GM20431 (cell line): ENCODE results near the gene DDX39B.

ENCODE experiments used
- in situ Hi-C: fragments of 300-500 bp; cut with MseI, MboI; formaldehyde crosslinking; loops from one replicate; pipeline ENCODE4 v1.15.0; 2020; ENCODE audit warnings: low sequenced_read_pairs; ENCODE audit not compliant: unreplicated experiment

Gene DDX39B

GRCh38 chr6:31575952-31576685, 34.3 kb upstream of the DDX39B start:
- in situ Hi-C loops = no loop called here

DNA sequence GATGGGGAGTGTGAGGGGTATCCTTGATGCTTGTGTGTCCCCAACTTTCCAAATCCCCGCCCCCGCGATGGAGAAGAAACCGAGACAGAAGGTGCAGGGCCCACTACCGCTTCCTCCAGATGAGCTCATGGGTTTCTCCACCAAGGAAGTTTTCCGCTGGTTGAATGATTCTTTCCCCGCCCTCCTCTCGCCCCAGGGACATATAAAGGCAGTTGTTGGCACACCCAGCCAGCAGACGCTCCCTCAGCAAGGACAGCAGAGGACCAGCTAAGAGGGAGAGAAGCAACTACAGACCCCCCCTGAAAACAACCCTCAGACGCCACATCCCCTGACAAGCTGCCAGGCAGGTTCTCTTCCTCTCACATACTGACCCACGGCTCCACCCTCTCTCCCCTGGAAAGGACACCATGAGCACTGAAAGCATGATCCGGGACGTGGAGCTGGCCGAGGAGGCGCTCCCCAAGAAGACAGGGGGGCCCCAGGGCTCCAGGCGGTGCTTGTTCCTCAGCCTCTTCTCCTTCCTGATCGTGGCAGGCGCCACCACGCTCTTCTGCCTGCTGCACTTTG, 33.6 kb upstream of the DDX39B start, which contains the start of gene TNF:
Gene TNF, plus strand, starts transcription at position 231 of the 567 bp plus-strand sequence. Its CDS starts 177 bp downstream, at position 408.
- in situ Hi-C loops = no loop called here

DNA sequence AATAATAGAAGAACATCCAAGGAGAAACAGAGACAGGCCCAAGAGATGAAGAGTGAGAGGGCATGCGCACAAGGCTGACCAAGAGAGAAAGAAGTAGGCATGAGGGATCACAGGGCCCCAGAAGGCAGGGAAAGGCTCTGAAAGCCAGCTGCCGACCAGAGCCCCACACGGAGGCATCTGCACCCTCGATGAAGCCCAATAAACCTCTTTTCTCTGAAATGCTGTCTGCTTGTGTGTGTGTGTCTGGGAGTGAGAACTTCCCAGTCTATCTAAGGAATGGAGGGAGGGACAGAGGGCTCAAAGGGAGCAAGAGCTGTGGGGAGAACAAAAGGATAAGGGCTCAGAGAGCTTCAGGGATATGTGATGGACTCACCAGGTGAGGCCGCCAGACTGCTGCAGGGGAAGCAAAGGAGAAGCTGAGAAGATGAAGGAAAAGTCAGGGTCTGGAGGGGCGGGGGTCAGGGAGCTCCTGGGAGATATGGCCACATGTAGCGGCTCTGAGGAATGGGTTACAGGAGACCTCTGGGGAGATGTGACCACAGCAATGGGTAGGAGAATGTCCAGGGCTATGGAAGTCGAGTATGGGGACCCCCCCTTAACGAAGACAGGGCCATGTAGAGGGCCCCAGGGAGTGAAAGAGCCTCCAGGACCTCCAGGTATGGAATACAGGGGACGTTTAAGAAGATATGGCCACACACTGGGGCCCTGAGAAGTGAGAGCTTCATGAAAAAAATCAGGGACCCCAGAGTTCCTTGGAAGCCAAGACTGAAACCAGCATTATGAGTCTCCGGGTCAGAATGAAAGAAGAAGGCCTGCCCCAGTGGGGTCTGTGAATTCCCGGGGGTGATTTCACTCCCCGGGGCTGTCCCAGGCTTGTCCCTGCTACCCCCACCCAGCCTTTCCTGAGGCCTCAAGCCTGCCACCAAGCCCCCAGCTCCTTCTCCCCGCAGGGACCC, 32.6 kb upstream of the DDX39B start:
- in situ Hi-C loops = no loop called here

DNA sequence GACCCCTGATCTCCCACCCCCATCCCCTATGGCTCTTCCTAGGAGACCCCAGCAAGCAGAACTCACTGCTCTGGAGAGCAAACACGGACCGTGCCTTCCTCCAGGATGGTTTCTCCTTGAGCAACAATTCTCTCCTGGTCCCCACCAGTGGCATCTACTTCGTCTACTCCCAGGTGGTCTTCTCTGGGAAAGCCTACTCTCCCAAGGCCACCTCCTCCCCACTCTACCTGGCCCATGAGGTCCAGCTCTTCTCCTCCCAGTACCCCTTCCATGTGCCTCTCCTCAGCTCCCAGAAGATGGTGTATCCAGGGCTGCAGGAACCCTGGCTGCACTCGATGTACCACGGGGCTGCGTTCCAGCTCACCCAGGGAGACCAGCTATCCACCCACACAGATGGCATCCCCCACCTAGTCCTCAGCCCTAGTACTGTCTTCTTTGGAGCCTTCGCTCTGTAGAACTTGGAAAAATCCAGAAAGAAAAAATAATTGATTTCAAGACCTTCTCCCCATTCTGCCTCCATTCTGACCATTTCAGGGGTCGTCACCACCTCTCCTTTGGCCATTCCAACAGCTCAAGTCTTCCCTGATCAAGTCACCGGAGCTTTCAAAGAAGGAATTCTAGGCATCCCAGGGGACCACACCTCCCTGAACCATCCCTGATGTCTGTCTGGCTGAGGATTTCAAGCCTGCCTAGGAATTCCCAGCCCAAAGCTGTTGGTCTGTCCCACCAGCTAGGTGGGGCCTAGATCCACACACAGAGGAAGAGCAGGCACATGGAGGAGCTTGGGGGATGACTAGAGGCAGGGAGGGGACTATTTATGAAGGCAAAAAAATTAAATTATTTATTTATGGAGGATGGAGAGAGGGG, 31.7 kb upstream of the DDX39B start:
- in situ Hi-C loops = no loop called here

GRCh38 chr6:31572041-31572911, 30.5 kb upstream of the DDX39B start, which contains the start of gene LTA:
LTA (plus strand) TSS chr6:31572289; CDS start chr6:31572743, 454 bp downstream.
- in situ Hi-C loops = no loop called here

DNA sequence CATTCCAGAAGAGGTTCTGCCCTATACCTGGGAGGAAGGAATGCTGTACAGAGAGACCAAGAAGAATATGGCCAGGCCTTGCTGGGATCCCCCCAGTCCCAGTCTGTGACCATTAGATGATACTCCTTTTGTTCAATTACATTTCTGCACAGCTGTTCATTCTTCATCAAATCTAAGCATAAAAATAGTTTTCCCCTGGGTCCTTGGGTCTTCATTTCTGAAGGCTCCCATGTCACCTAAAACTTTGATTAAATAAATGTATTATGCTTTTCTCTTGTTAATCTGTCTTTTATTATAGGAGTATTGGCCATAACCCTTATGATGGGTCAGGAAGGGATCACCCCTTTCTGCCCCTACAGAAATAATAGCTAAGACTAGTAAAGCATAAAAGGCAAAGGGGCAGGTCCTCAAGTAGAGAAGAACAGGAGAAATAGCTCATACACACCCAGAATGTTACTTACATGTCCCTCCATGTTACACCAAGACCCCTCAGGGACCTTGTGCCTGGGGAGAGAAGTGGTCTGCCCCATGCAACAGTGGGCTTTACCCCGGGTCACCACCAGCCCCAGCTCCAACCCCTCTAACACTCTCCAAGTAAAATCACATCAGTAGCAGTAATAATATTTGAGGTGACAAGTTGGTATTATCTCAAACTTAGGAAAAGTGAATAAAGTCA, 28.2 kb upstream of the DDX39B start:
- in situ Hi-C loops = no loop called here

- in situ Hi-C loops = no loop called here
Observed at GRCh38 chr6:31568537-31568961, 26.7 kb upstream of the DDX39B start.

- in situ Hi-C loops = no loop called here
Observed at GRCh38 chr6:31567531-31568370, 25.9 kb upstream of the DDX39B start.

- in situ Hi-C loops = no loop called here
Observed at GRCh38 chr6:31560697-31561058, 18.9 kb upstream of the DDX39B start.

DNA sequence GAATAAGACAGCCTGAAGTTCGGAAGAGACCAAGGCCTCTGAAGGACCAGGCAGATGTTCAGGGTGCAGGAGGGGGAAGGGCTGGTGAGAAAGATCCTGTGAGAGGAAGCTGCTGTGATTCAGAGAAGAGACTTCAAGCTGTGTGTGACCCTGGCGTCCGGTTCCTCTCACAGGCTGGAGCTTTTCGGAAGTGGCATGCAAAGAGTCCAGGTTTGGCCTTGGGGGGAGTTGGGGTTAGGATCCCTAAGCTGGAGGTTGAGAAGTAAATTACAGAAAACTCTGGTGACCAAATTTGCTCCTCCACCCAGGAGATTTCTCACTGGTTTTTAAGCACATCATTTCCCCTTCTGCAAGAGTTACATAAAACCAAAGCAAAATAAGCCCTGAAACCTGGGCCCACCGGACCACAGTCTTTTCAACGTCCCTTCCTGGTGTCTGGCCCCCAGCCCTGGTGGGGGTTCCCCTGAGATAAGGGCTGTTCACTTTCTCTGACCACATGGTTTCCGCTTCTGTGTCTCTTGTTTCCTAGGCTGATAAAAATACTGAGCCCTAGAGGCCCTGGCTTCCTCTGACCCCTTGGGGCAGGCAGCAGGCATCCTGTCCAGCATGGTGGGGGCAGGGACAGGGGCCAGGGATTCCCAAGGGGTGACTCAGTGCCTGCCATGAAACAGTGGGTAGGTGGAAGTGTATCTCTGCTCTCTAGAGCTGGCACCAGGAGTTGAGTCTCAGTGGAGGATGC, 18.3 kb upstream of the DDX39B start:
- in situ Hi-C loops = no loop called here

- in situ Hi-C loops = no loop called here
Observed at GRCh38 chr6:31559606-31559957, 17.8 kb upstream of the DDX39B start.

GRCh38 chr6:31558631-31559500, 17.1 kb upstream of the DDX39B start:
- in situ Hi-C loops = no loop called here

DNA sequence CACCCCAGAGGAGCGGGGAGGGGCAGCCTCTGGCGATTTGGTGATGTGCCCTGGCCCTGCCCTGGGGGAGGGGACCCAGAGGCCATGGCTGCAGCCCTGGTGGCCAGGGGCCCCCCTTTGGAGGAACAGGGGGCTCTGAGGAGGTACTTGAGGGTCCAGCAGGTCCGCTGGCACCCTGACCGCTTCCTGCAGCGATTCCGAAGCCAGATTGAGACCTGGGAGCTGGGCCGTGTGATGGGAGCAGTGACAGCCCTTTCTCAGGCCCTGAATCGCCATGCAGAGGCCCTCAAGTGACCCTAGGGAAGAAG, 16.5 kb upstream of the DDX39B start:
- in situ Hi-C loops = no loop called here

- in situ Hi-C loops = no loop called here
Observed at GRCh38 chr6:31557443-31558317, 15.9 kb upstream of the DDX39B start.

DNA sequence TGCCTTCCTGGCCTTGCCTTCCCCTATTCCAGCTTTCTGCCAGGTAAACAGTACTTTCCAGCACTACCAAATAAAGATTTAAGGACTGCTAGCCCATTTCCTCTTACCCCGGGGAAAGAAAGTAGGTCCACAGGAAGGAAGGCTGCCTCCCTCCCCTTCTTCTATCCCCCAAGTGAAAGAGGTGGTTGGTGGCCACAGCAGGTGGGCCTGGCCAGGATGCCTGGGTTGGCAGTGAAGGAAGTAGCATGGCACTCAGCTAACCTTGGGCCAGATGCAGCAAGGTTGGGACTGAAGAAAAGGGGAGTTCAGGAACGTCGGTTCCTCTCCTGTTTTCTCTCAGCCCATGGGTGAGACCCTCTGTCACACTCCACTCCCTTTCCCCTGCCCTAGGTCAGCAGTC, 14.5 kb upstream of the DDX39B start:
- in situ Hi-C loops = no loop called here
